Mesendoderm (in vitro differentiated cells): ENCODE data around the gene ACOXL.

ENCODE experiments used
- DNase-seq: peaks from one replicate; pipeline ENCODE4 v3.0.0; 2013
- H2AK5ac ChIP-seq: 2 replicates; pipeline ENCODE4 v1.6.1; 2013; ENCODE audit warnings: low read length, inconsistent platforms
- H2BK120ac ChIP-seq: 2 replicates; pipeline ENCODE4 v1.6.1; 2013; ENCODE audit warnings: low read depth, mild to moderate bottlenecking, low read length, moderate library complexity, mixed read lengths
- H2BK15ac ChIP-seq: replicated peaks from 2 replicates; pipeline ENCODE4 v1.6.1; 2013; ENCODE audit warnings: low read depth, mild to moderate bottlenecking, moderate library complexity
- H2BK5ac ChIP-seq: 2 replicates; pipeline ENCODE4 v1.6.1; 2013; ENCODE audit warnings: low read length, inconsistent platforms
- H3K18ac ChIP-seq: 2 replicates; pipeline ENCODE4 v1.6.1; 2013; ENCODE audit warnings: mild to moderate bottlenecking, low read length, mixed read lengths
- H3K23ac ChIP-seq: one replicate; pipeline ENCODE4 v1.6.1; 2013; ENCODE audit warnings: low read length
- H3K27ac ChIP-seq: 2 replicates; pipeline ENCODE4 v1.5.1; 2013; ENCODE audit warnings: low read depth, mild to moderate bottlenecking, inconsistent platforms, low read length, moderate library complexity
- H3K27me3 ChIP-seq: 2 replicates; pipeline ENCODE4 v1.6.1; 2013; ENCODE audit warnings: low read length, control low read depth, mild to moderate bottlenecking, inconsistent platforms; ENCODE audit not compliant: insufficient read depth, poor library complexity
- H3K36me3 ChIP-seq: 2 replicates; pipeline ENCODE4 v1.6.1; 2013; ENCODE audit warnings: low read length, inconsistent platforms; ENCODE audit not compliant: control insufficient read depth, insufficient read depth
- H3K4ac ChIP-seq: one replicate; pipeline ENCODE4 v1.6.1; 2013; ENCODE audit warnings: low read depth, mild to moderate bottlenecking, low read length, moderate library complexity
- H3K4me1 ChIP-seq: 2 replicates; pipeline ENCODE4 v1.6.1; 2013; ENCODE audit warnings: low read depth, low read length, inconsistent platforms; ENCODE audit not compliant: control insufficient read depth
- H3K4me2 ChIP-seq: 2 replicates; pipeline ENCODE4 v1.6.1; 2013; ENCODE audit warnings: low read length
- H3K4me3 ChIP-seq: 2 replicates; pipeline ENCODE4 v1.5.1; 2013; ENCODE audit warnings: mild to moderate bottlenecking, low read length
- H3K56ac ChIP-seq: one replicate; pipeline ENCODE4 v1.6.1; 2013; ENCODE audit warnings: low read length
- H3K79me1 ChIP-seq: 2 replicates; pipeline ENCODE4 v1.6.1; 2013; ENCODE audit warnings: low read length, inconsistent platforms
- H3K79me2 ChIP-seq: 2 replicates; pipeline ENCODE4 v1.6.1; 2013; ENCODE audit warnings: mild to moderate bottlenecking, low read length; ENCODE audit not compliant: control insufficient read depth, insufficient read depth
- H3K9ac ChIP-seq: 2 replicates; pipeline ENCODE4 v1.6.1; 2013; ENCODE audit warnings: low read length, inconsistent platforms
- H4K5ac ChIP-seq: one replicate; pipeline ENCODE4 v1.6.1; 2013; ENCODE audit warnings: low read length
- H4K8ac ChIP-seq: one replicate; pipeline ENCODE4 v1.6.1; 2013; ENCODE audit warnings: low read depth, mild to moderate bottlenecking, control low read depth, low read length, moderate library complexity
- WGBS: extraction: QIAGEN DNeasy Blood & Tissue Kit; methylation state at CpG from one replicate; pipeline ENCODE4 v1.1.7; 2013; ENCODE audit warnings: low lambda C conversion rate, missing lambda C conversion rate; ENCODE audit not compliant: insufficient coverage; ENCODE audit errors: extremely low coverage; 5-methylcytosine and 5-hydroxymethylcytosine counted together

ACOXL gene

GRCh38 chr2:111119822-111120252, 387.5 kb downstream of the ACOXL start:
- no CpG with 5 or more reads among the region's 27 CpGs for WGBS
- Histone ChIP-seq H3K23ac (no peak overlapping the region), H2BK5ac (no peak overlapping the region), H3K4me1 (peaks cover 2% of the 10 kb centered on the region), H3K4me2 (peak overlapping the region; percentile 10), H3K56ac (peak overlapping the region; percentile 84), H3K4ac (no peak overlapping the region), H3K27ac (no peak overlapping the region), H2AK5ac (no peak overlapping the region), H2BK15ac (no peak overlapping the region), H3K27me3 (peaks cover 24% of the 10 kb centered on the region), H2BK120ac (no peak overlapping the region), H3K36me3 (no peaks in the 10 kb centered on the region), H3K79me1 (peaks cover 3% of the 10 kb centered on the region), H3K18ac (peak overlapping the region; percentile 31), H4K8ac (no peak overlapping the region), H3K9ac (peak overlapping the region; percentile 66), H4K5ac (no peak overlapping the region), H3K79me2 (peaks cover 1% of the 10 kb centered on the region), H3K4me3 (no peak overlapping the region)
- DNase-seq = no peak

GRCh38 chr2:111120253-111121027, 388.1 kb downstream of the ACOXL start, which contains the start of gene BCL2L11:
TSS of gene BCL2L11 (plus strand) at chr2:111120914. CDS start at chr2:111123746, 2,832 bp downstream.
- no CpG with 5 or more reads among the region's 98 CpGs for WGBS
- H3K56ac ChIP-seq = peak within 1 kb of the TSS; percentile 84
- H3K27ac ChIP-seq = peak within 1 kb of the TSS; percentile 68
- no peak within 1 kb of the TSS for H4K8ac ChIP-seq
- peak within 1 kb of the TSS; percentile 86 for H3K23ac ChIP-seq
- H4K5ac ChIP-seq = no peak within 1 kb of the TSS
- peak; percentile 94 for DNase-seq
- peak within 1 kb of the TSS; percentile 31 for H3K18ac ChIP-seq
- H3K4me2 ChIP-seq = peak within 1 kb of the TSS; percentile 99
- H3K27me3 ChIP-seq = peaks cover 24% of the 10 kb centered on the region
- H3K4ac ChIP-seq = no peak within 1 kb of the TSS
- peaks cover 2% of the 10 kb centered on the region for H3K36me3 ChIP-seq
- peak within 1 kb of the TSS; percentile 87 for H3K9ac ChIP-seq
- no peak within 1 kb of the TSS for H2BK5ac ChIP-seq
- peak within 1 kb of the TSS; percentile 61 for H3K4me3 ChIP-seq
- no peak within 1 kb of the TSS for H2BK15ac ChIP-seq
- H3K4me1 ChIP-seq = peaks cover 2% of the 10 kb centered on the region
- peaks cover 1% of the 10 kb centered on the region for H3K79me2 ChIP-seq
- no peak within 1 kb of the TSS for H2BK120ac ChIP-seq
- H2AK5ac ChIP-seq = no peak within 1 kb of the TSS
- peaks cover 3% of the 10 kb centered on the region for H3K79me1 ChIP-seq

GRCh38 chr2:111121028-111121827, 388.9 kb downstream of the ACOXL start:
- Histone ChIP-seq H3K36me3 (peaks cover 2% of the 10 kb centered on the region), H2AK5ac (no peak overlapping the region), H3K27me3 (peaks cover 24% of the 10 kb centered on the region), H3K79me2 (peaks cover 1% of the 10 kb centered on the region), H3K23ac (peak overlapping the region; percentile 86), H2BK120ac (no peak overlapping the region), H3K27ac (peak overlapping the region; percentile 68), H3K56ac (peak overlapping the region; percentile 81), H2BK15ac (no peak overlapping the region), H2BK5ac (no peak overlapping the region), H3K79me1 (peaks cover 3% of the 10 kb centered on the region), H4K8ac (no peak overlapping the region), H3K4me3 (peak overlapping the region; percentile 61), H3K4ac (no peak overlapping the region), H3K4me2 (peak overlapping the region; percentile 99), H3K18ac (no peak overlapping the region), H3K9ac (peak overlapping the region; percentile 87), H4K5ac (no peak overlapping the region), H3K4me1 (peaks cover 2% of the 10 kb centered on the region)
- DNase-seq = peak; percentile 68
- no CpG with 5 or more reads among the region's 80 CpGs for WGBS

- no peak overlapping the region for H2BK5ac ChIP-seq
- no peak overlapping the region for H4K8ac ChIP-seq
- H3K27me3 ChIP-seq = peaks cover 24% of the 10 kb centered on the region
- H3K27ac ChIP-seq = no peak overlapping the region
- no peak overlapping the region for H3K4ac ChIP-seq
- H3K79me2 ChIP-seq = peaks cover 1% of the 10 kb centered on the region
- no peak overlapping the region for H2BK120ac ChIP-seq
- H2BK15ac ChIP-seq = no peak overlapping the region
- WGBS = no CpG with 5 or more reads among the region's 93 CpGs
- H3K9ac ChIP-seq = peak overlapping the region; percentile 87
- H2AK5ac ChIP-seq = no peak overlapping the region
- peaks cover 2% of the 10 kb centered on the region for H3K36me3 ChIP-seq
- H3K79me1 ChIP-seq = peaks cover 3% of the 10 kb centered on the region
- peak; percentile 95 for DNase-seq
- peaks cover 2% of the 10 kb centered on the region for H3K4me1 ChIP-seq
- H3K56ac ChIP-seq = peak overlapping the region; percentile 81
- peak overlapping the region; percentile 86 for H3K23ac ChIP-seq
- peak overlapping the region; percentile 99 for H3K4me2 ChIP-seq
- peak overlapping the region; percentile 61 for H3K4me3 ChIP-seq
- no peak overlapping the region for H3K18ac ChIP-seq
- H4K5ac ChIP-seq = no peak overlapping the region
Observed at GRCh38 chr2:111121828-111122630, 389.7 kb downstream of the ACOXL start.

- WGBS = no CpG with 5 or more reads among the region's 92 CpGs
- peak overlapping the region; percentile 87 for H3K9ac ChIP-seq
- peak; percentile 92 for DNase-seq
- H3K23ac ChIP-seq = peak overlapping the region; percentile 74
- H3K27ac ChIP-seq = peak overlapping the region; percentile 7
- peaks cover 3% of the 10 kb centered on the region for H3K79me1 ChIP-seq
- H2AK5ac ChIP-seq = no peak overlapping the region
- no peak overlapping the region for H2BK120ac ChIP-seq
- H4K8ac ChIP-seq = no peak overlapping the region
- H2BK15ac ChIP-seq = no peak overlapping the region
- peaks cover 23% of the 10 kb centered on the region for H3K27me3 ChIP-seq
- peak overlapping the region; percentile 44 for H3K4me2 ChIP-seq
- peaks cover 2% of the 10 kb centered on the region for H3K4me1 ChIP-seq
- H3K36me3 ChIP-seq = peaks cover 2% of the 10 kb centered on the region
- H3K56ac ChIP-seq = peak overlapping the region; percentile 96
- peaks cover 1% of the 10 kb centered on the region for H3K79me2 ChIP-seq
- peak overlapping the region; percentile 29 for H3K18ac ChIP-seq
- H4K5ac ChIP-seq = no peak overlapping the region
- H3K4me3 ChIP-seq = peak overlapping the region; percentile 88
- no peak overlapping the region for H3K4ac ChIP-seq
- H2BK5ac ChIP-seq = no peak overlapping the region
Observed at GRCh38 chr2:111122631-111123421, 390.5 kb downstream of the ACOXL start.
